Diencephalon (tissue), 1 donor: Measurements from ENCODE around the gene MTG2. TPM values are rescaled to one million over a fixed set of nuclear protein-coding genes. Genes with fewer than 3 reads are reported as not detected.

ENCODE experiments used
- total RNA-seq: library from RNA; depleted of rRNA; stranded (reverse); fragments of >200 nt; gene quantifications from one replicate; pipeline ENCODE4 v1.2.3, GENCODE V29; 2014

The MTG2 gene, protein sequence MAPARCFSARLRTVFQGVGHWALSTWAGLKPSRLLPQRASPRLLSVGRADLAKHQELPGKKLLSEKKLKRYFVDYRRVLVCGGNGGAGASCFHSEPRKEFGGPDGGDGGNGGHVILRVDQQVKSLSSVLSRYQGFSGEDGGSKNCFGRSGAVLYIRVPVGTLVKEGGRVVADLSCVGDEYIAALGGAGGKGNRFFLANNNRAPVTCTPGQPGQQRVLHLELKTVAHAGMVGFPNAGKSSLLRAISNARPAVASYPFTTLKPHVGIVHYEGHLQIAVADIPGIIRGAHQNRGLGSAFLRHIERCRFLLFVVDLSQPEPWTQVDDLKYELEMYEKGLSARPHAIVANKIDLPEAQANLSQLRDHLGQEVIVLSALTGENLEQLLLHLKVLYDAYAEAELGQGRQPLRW
- 13.6 TPM for total RNA-seq

DNA sequence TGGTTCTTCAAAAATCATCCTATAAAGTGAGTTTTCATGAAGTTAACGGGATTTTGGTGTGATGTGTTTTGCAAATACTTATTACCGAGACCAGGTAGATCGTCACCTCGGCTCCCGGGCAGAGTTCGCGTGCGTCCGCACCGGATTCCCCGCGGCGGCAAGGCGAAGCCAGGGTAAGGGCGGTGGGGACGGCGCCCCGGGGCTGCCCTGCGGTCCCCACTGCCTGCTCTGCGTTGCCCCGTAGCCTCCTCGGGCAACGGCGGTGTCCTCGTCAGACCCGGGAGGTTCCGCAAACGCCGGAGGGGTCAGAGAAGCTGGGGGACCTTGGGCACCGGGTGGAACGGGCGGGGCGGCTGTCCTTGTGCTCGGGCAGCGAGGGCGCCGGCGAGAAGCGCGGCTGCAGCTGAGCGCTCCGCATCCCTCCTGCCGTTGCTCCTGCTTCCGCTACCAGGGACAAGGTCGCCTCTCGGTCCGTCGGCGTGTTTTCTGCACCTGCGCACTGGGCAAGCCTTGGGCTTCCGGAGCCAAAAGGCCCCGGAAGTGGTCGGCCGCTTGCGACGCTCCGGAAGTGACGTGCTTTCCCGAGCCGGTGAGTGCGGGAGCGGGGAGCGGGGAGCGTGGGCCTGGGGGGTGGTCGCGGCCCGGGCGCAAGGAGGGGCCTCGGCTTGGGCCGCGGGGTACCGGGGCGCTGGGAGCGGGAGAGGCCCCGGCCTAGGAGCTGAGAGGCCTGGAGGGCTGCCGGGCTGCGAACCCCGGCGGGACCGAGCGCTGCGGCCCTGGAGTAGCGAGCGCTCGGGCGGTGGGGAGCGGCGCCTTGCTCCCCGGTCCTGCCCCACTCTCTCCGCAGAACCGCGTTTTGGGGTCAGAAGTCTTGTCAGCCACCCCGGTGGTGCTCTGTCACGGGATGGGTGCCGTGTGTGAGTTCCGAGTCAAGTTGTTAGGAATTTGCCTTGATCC, at the start of gene MTG2:
Gene MTG2 (plus strand): TSS at position 560 of the 957 bp plus-strand sequence. CDS start 10,393 bp downstream, outside the sequence.

DNA sequence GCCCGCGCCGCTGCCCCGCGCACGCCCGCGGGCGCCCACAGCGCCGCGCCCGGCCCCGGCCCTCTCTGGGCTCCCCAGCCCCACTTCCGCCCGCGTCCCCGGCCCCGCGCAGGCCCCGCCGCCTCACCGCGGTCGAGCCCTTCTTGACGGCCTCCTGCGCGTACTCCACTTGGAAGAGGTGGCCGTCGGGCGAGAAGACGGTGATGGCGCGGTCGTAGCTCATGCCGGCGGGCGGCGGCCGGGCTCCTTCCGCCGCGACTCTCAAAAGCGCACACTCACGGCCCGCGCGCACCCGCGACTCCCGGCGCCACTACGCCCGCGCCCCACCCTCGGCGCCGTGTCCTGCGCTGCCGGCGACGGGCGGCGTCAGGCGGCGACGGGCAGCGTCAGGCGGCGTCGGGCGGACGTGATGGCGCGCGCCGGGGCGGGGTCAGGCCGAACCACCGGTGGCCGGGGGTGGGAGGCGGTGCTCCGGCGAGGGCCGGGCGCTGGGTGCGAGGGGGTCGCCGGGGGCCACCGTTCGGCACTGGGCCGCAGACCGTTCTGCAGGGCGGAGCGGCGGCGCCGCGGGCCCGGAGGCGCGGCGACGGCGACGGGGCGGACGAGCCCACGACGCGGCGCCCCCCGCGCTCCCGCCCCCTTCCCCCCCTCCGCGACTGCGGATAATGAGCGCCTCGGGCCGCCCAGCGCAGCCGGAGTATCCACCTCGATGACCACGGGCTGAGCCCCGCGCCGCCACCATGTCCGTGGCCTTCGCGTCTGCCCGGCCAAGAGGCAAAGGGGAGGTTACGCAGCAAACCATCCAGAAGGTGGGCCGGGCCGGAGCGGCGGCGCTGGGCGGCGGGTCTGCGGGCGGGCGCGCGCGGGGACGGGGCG, 39.5 kb upstream of the MTG2 start, which contains the start of the genes PSMA7 and SS18L1:
Gene PSMA7 (minus strand): TSS at position 314 of the 876 bp plus-strand sequence. CDS start 91 bp downstream, at position 223.
Gene SS18L1 (plus strand): TSS at position 689 of the 876 bp plus-strand sequence. CDS start 52 bp downstream, at position 741.

GRCh38 chr20:62219992-62220665, 37.3 kb downstream of the MTG2 start, which contains the start of gene HRH3:
Gene HRH3 (minus strand): TSS chr20:62220278. CDS start chr20:62219970, 308 bp downstream.

GRCh38 chr20:62237801-62238568, 55.2 kb downstream of the MTG2 start, which contains the start of gene OSBPL2:
Gene OSBPL2 (plus strand): TSS chr20:62238521. CDS start chr20:62256185, 17,664 bp downstream.

Other genes with a start within 250 kb of the MTG2 start
- gene TAF4, start 117.1 kb upstream of the MTG2 start, total RNA-seq = 8.5 TPM
- 83.3 TPM for gene LSM14B, start 60.6 kb upstream of the MTG2 start, total RNA-seq
- gene PSMA7, start 39.6 kb upstream of the MTG2 start, total RNA-seq = 116 TPM
- gene SS18L1, start 39.3 kb upstream of the MTG2 start, total RNA-seq = 75.9 TPM
- gene HRH3, start 37.2 kb downstream of the MTG2 start, total RNA-seq = 2.3 TPM
- 49.4 TPM for gene OSBPL2, start 55.5 kb downstream of the MTG2 start, total RNA-seq
- gene ADRM1, start 120.0 kb downstream of the MTG2 start, total RNA-seq = 38.5 TPM
- 12.9 TPM for gene LAMA5, start 184.3 kb downstream of the MTG2 start, total RNA-seq
- gene RPS21, start 204.1 kb downstream of the MTG2 start, total RNA-seq = 1,117 TPM
- gene CABLES2, start 224.3 kb downstream of the MTG2 start, total RNA-seq = 6.5 TPM
- gene RBBP8NL, start 244.5 kb downstream of the MTG2 start, total RNA-seq = not detected